C4-2B (cell line): ENCODE results near the gene FAM3B.

Experiments used
- ZFX ChIP-seq: fragments of 450-650 bp; IDR thresholded peaks from 2 replicates; pipeline ENCODE4 v1.6.1; 2017
- TF ChIP-seq, protein P1 (sequence below): fragments of 450-650 bp; conservative IDR thresholded peaks from 2 replicates; pipeline ENCODE4 v1.5.1; 2017; ENCODE audit warnings: mild to moderate bottlenecking

DNA sequence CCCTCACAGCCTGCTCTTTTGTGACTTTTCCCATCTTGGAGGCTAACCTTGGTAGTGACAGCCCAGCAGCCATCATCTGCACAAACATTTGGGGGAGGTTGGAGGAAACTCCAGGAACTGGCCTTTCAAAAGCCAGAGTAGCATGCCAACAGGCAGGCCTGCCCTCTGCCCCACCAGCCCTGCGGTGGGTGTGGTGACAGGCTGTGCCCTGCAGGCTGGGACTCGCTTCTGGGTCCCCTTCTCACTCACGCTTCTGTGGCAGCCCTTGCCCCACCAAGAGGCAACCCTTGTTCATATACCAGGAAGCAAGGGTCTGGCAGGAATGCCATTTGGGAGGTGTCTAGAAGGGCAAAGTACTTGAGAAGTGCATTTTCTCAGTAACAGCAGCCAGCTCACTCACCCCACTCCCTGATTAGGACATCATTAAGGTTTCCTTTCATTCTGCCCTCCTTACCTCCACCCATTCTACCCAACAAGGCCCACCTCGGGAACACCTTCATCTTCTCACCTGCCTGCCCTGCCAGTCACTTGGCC is 20.8 kb upstream of the FAM3B start:
- TF ChIP-seq, protein P1, sequence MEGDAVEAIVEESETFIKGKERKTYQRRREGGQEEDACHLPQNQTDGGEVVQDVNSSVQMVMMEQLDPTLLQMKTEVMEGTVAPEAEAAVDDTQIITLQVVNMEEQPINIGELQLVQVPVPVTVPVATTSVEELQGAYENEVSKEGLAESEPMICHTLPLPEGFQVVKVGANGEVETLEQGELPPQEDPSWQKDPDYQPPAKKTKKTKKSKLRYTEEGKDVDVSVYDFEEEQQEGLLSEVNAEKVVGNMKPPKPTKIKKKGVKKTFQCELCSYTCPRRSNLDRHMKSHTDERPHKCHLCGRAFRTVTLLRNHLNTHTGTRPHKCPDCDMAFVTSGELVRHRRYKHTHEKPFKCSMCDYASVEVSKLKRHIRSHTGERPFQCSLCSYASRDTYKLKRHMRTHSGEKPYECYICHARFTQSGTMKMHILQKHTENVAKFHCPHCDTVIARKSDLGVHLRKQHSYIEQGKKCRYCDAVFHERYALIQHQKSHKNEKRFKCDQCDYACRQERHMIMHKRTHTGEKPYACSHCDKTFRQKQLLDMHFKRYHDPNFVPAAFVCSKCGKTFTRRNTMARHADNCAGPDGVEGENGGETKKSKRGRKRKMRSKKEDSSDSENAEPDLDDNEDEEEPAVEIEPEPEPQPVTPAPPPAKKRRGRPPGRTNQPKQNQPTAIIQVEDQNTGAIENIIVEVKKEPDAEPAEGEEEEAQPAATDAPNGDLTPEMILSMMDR: no peak
- TF ChIP-seq ZFX: no peak
